ENCODE data around the gene SORCS2.
"Not testable (repeated sequence)": the region's sequence is repeated elsewhere in the genome, so short reads cannot be mapped to it uniquely, and the experiment has no call there.

Gene SORCS2

DNA sequence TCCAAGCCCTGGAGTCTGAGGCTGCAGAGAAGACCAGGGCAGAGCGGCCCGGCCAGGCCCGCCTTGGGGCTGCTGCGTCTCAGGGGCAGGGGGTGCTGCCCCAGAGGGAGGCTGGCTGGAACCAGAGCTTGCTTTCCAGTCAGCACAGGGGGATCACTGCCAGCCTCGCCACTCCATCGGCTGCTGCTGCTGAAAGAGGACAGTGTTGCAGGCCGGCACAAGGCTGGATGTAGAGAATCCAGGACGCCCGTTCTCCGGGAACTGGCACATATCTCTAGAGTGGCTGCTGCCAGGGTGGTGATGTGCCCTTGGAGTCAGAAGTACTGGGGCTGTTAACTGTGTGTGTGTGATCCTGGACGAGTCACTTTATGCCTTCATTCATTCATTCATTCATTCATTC lies 31.9 kb upstream of the SORCS2 start:
- no peak for DNase-seq (ENCODE audit: low spot score)
- H3K4me3 ChIP-seq: no peak overlapping the region
- TF ChIP-seq, protein P1, sequence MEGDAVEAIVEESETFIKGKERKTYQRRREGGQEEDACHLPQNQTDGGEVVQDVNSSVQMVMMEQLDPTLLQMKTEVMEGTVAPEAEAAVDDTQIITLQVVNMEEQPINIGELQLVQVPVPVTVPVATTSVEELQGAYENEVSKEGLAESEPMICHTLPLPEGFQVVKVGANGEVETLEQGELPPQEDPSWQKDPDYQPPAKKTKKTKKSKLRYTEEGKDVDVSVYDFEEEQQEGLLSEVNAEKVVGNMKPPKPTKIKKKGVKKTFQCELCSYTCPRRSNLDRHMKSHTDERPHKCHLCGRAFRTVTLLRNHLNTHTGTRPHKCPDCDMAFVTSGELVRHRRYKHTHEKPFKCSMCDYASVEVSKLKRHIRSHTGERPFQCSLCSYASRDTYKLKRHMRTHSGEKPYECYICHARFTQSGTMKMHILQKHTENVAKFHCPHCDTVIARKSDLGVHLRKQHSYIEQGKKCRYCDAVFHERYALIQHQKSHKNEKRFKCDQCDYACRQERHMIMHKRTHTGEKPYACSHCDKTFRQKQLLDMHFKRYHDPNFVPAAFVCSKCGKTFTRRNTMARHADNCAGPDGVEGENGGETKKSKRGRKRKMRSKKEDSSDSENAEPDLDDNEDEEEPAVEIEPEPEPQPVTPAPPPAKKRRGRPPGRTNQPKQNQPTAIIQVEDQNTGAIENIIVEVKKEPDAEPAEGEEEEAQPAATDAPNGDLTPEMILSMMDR (IDR thresholded peaks at IDR 0.05): no peak
- no peak overlapping the region for H3K27ac ChIP-seq

DNA sequence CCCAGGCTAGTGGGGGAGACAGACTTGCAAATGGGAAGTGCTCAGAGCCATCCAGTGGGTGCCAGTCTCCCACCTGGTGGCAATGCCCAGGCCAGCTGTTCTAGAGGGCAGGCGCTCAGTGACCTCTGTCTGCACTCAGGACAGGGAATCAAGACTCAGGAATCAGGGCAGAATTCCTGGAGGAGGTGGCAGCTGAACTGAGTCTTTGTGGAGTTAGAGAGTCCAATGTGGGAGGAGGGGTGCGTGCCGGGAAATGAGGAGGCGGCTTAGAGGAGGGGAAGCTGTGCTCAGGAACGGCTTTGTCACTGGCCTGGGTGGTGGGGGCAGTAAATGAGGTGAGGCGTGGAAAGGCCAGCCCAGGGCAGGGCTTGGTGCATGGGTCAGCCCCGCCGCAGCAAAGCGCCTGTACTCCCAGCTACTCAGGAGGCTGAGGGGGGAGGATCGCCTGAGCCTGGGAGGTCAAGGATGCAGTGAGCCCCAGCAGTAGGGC lies 31.3 kb upstream of the SORCS2 start:
- H3K4me3 ChIP-seq: no peak overlapping the region
- H3K27ac ChIP-seq: no peak overlapping the region
- TF ChIP-seq, protein P1 (IDR thresholded peaks at IDR 0.05): no peak
- DNase-seq (ENCODE audit: low spot score): peak; percentile 67

DNA sequence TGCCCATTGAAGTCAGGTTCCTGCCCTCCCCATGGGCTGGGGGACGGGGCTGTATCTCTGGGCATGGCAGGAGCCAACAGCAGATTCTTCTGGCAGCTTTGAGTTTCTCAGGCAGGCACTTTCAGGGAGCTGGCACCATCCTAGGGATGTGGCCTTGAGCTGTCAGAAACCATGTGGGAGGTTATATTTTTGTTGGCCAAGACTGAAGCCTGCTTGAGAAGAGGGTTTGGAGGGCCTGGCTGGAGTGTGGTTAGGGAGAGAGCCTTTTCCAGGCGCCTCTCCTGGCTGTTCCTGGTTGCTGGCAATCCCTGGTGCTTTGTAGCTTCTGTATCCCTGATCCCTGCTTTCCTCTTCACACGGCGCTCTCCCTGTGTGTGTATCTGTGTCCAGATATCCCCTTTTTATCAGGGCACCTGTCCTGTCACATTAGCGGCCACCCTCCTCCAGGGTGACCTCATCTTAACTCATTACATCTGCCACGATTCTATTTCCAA lies 30.6 kb upstream of the SORCS2 start:
- no peak overlapping the region for H3K4me3 ChIP-seq
- TF ChIP-seq, protein P1 (IDR thresholded peaks at IDR 0.05): no peak
- peak; percentile 56 for DNase-seq (ENCODE audit: low spot score)
- H3K27ac ChIP-seq: no peak overlapping the region

DNA sequence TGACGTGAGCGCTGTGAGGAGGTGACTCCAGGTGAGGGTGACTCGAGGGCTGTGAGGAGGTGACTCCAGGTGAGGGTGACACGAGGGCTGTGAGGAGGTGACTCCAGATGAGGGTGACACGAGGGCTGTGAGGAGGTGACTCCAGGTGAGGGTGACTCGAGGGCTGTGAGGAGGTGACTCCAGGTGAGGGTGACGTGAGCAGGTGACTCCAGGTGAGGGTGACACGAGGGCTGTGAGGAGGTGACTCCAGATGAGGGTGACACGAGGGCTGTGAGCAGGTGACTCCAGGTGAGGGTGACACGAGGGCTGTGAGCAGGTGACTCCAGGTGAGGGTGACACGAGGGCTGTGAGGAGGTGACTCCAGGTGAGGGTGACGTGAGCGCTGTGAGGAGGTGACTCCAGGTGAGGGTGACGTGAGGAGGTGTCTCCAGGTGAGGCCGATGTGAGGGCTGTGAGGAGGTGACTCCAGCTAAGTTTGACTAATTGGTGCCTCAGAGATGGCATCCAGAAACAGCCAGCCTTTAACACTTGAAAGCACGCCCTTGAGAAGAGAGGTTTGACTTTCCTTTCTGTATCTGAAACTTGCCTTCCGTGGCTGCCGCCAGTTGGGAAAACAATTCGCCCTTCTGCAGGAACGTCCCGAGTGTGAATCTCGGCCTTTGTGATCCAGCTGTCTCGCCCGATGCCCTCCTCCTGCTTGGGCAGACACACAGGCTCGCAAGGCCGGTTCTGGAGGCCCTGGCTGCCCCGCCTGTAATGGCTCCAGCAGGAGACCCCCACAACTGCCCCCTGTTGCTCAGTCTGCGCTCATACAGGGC lies 27.1 kb upstream of the SORCS2 start:
- DNase-seq (ENCODE audit: low spot score): peak; percentile 40
- not testable (repeated sequence) for H3K27ac ChIP-seq, H3K4me3 ChIP-seq

DNA sequence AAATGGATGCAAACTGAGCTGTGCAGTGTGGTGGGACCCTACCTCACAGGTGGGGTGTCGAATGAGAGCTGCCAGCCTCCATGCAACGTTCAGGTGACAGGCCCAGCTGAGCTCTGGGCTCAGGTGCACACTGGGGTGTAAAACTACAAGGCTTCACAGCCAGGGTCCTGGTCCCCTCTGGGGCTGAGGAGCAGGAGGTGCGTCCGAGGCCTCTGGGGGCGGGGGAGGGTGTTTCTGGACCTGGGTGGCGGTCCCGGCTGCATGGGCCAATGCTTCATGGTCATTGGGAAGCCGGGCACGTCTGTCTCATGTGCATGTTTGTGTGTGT lies 26.5 kb upstream of the SORCS2 start:
- DNase-seq (ENCODE audit: low spot score): no peak

DNA sequence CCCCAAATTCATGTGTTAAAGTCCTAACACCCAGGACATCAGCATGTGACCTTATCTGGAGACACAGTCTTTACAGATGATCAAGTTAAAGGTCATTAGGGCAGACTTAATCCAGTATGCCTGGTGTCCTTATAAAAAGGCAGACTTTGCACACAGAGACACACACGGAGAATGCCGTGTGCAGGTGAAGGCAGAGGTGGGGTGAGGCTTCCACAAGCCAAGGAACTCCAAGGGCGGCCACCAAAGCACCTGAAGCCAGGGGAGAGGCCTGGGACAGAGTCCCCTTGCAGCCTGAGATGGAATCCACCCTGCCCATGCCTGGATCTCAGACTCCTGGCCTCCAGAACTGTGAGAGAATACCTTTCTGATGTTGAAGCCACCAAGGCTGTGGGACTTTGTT lies 26.1 kb upstream of the SORCS2 start:
- Histone ChIP-seq H3K27ac (no peak overlapping the region), H3K4me3 (no peak overlapping the region)
- TF ChIP-seq, protein P1 (IDR thresholded peaks at IDR 0.05): no peak
- DNase-seq (ENCODE audit: low spot score): peak; percentile 43

More for the DNA sequence above, 26.5 kb upstream of the SORCS2 start:
- no peak overlapping the region for H3K4me3 ChIP-seq
- TF ChIP-seq, protein P1 (IDR thresholded peaks at IDR 0.05): no peak
- H3K27ac ChIP-seq: no peak overlapping the region

DNA sequence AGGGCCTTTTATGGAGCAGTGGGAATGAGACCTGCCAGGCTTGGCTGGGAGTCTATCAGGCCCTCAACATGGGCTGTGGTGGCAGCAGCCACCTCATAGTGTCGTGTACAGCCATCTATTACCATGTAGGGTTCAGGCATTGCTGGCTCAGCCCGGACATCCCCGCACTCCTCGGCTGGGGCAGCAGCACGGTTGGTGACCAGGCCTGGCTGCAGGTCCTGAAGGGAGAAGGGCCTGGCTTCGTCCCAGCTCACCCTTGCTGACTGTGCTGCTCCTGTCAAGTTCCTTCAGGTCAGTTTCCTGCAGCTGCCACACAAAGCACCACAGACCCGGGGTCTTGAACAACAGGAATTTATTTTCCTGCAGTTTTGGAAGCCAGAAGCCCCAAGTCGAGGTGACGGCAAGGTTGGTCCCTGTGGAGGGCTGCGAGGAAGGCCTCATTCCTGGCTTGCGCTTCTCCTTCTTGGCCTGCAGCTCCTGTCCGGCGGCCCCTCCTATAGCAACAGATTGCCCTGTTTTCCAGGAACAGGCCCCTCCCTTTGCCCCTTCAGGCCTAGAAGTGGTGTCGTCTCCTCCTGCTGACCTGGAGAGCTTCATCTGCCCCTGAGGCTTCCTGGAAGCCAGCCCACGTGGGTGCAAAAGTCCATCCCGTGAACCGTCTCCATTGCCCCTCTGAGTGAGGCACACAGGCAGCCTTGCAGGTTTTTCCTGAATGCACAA lies 25.2 kb upstream of the SORCS2 start:
- H3K4me3 ChIP-seq: no peak overlapping the region
- DNase-seq (ENCODE audit: low spot score): peak; percentile 63
- H3K27ac ChIP-seq: no peak overlapping the region
- TF ChIP-seq, protein P1 (IDR thresholded peaks at IDR 0.05): no peak
